ENCODE data around the gene AGPS. TPM values are rescaled to one million over a fixed set of nuclear protein-coding genes. Genes with fewer than 3 reads are reported as not detected.

Gene AGPS
- total RNA-seq, 6 experiments from 2014 or later, result 36.0 to 47.6 (median 43.1) TPM

DNA sequence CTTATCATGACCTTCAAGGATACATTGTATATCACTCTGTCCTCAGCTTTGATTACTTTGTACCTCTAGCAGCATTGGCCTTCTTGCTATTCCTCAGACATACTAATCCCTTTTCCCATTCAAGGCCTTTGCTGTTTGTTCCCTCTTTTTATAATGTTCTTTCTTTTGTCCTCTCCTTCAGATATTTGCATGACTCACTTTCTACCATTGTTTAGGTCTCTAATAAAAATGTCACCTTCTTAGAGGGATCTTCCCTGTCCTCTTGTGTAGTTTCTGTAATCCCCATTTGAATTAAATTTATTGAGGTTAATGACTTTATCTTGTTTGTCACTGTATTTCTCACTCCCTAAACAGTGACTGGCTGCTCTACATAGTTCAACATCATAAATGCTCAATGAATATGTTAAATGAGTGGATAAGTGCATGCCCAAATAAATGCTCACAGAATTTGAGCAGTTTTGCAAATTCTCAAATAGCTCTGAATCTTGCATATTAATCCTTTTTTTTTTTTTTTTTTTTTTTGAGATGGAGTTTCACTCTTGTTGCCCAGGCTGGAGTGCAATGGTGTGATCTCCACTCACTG is 135.9 kb downstream of the AGPS start:
- TF ChIP-seq, protein P1, sequence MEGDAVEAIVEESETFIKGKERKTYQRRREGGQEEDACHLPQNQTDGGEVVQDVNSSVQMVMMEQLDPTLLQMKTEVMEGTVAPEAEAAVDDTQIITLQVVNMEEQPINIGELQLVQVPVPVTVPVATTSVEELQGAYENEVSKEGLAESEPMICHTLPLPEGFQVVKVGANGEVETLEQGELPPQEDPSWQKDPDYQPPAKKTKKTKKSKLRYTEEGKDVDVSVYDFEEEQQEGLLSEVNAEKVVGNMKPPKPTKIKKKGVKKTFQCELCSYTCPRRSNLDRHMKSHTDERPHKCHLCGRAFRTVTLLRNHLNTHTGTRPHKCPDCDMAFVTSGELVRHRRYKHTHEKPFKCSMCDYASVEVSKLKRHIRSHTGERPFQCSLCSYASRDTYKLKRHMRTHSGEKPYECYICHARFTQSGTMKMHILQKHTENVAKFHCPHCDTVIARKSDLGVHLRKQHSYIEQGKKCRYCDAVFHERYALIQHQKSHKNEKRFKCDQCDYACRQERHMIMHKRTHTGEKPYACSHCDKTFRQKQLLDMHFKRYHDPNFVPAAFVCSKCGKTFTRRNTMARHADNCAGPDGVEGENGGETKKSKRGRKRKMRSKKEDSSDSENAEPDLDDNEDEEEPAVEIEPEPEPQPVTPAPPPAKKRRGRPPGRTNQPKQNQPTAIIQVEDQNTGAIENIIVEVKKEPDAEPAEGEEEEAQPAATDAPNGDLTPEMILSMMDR (IDR thresholded peaks at IDR 0.05), result no peak
- Mint-ChIP-seq H3K4me3 (no peak overlapping the region), H3K27me3 (ENCODE audit: insufficient read depth) (no peaks in the 10 kb centered on the region), H3K4me1 (ENCODE audit: low read depth) (no peaks in the 10 kb centered on the region), H3K27ac (no peak overlapping the region), H3K9me3 (no peaks in the 10 kb centered on the region), H3K36me3 (ENCODE audit: low read depth) (no peaks in the 10 kb centered on the region)
- no peak for DNase-seq

DNA sequence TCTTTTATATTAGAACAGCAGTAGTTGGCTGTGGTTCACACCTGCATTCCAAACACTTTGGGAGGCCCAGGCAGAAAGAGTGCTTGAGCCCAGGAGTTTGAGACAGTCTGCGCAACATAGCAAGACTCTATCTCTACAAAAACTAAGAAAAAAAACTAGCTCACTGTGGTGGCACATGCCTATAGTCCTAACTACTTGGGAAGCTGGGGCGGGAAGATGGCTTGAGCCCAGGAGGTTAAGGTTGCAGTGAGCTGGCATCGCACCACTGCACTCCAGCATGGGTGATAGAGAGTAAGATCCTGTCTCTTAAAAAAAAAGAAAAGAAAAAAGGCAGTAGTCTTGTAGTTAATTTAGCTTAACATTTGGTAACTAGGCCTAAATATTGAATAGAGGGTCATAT is 136.6 kb downstream of the AGPS start:
- H3K36me3 Mint-ChIP-seq (ENCODE audit: low read depth), result no peaks in the 10 kb centered on the region
- no peaks in the 10 kb centered on the region for H3K9me3 Mint-ChIP-seq
- no peak for DNase-seq
- TF ChIP-seq, protein P1 (IDR thresholded peaks at IDR 0.05), result no peak
- H3K4me3 Mint-ChIP-seq, result no peak overlapping the region
- no peaks in the 10 kb centered on the region for H3K4me1 Mint-ChIP-seq (ENCODE audit: low read depth)
- no peaks in the 10 kb centered on the region for H3K27me3 Mint-ChIP-seq (ENCODE audit: insufficient read depth)
- no peak overlapping the region for H3K27ac Mint-ChIP-seq

DNA sequence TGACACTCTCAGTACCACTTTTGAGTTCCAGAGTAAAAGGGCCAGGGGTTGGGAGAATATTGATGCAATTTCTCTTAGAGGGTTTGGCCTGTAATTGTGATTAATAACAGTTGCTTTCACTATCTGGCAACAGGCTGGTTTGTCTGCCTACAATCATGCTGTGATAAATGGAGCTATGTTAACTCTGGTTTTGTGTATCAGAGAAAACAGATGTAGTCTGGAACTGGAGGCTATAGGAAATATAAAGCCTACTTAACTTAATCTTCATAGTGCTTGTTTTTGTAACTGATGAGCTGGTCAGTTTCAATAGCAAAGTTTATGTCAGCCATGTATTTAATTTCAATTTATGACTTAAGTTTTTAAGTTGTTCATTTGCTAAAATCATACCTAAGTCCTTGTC is 138.0 kb downstream of the AGPS start:
- no peak overlapping the region for H3K27ac Mint-ChIP-seq
- TF ChIP-seq, protein P1 (IDR thresholded peaks at IDR 0.05), result no peak
- no peak for DNase-seq
- H3K27me3 Mint-ChIP-seq (ENCODE audit: insufficient read depth), result no peaks in the 10 kb centered on the region
- H3K36me3 Mint-ChIP-seq (ENCODE audit: low read depth), result no peaks in the 10 kb centered on the region
- no peaks in the 10 kb centered on the region for H3K4me1 Mint-ChIP-seq (ENCODE audit: low read depth)
- no peaks in the 10 kb centered on the region for H3K9me3 Mint-ChIP-seq
- H3K4me3 Mint-ChIP-seq, result no peak overlapping the region

DNA sequence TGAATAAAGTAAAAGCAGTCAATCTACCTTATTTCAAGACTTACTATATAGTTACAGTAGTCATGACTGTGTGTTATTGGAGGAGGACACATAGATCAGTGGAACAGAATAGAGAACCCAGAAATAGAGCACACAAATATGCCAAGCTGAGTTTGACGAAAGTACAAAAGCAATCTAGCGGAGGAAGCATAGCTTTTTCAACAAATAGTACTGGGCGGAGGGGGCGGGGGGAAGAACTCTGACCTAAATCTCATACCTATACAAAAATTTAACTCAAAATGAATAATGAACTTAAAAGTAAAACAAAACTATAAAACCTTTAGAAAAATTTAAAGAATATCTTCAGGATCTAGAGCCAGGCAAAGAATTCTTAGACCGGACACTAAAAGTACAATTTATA is 139.1 kb downstream of the AGPS start:
- H3K4me3 Mint-ChIP-seq, result no peak overlapping the region
- H3K4me1 Mint-ChIP-seq (ENCODE audit: low read depth), result no peaks in the 10 kb centered on the region
- H3K27me3 Mint-ChIP-seq (ENCODE audit: insufficient read depth), result no peaks in the 10 kb centered on the region
- no peak for DNase-seq
- TF ChIP-seq, protein P1 (IDR thresholded peaks at IDR 0.05), result no peak
- no peaks in the 10 kb centered on the region for H3K9me3 Mint-ChIP-seq
- no peak overlapping the region for H3K27ac Mint-ChIP-seq
- H3K36me3 Mint-ChIP-seq (ENCODE audit: low read depth), result no peaks in the 10 kb centered on the region

DNA sequence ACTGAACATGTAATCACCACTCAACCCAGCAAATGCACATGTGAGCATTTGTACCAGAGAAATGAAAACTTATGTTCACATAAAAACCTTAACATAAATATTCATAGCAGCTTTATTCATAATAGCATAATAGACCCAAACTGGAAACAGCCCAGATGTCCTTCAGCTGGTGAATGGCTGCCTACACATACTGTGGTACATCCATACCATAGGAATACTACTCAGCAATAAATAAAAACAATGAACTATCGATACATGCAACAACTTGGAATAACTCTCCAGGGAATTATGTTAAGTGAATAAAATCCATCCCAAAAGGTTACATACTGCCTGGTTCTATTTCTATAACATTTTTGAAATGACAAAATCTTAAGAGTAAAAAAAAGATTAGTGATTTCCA is 140.0 kb downstream of the AGPS start:
- no peaks in the 10 kb centered on the region for H3K27me3 Mint-ChIP-seq (ENCODE audit: insufficient read depth)
- no peaks in the 10 kb centered on the region for H3K36me3 Mint-ChIP-seq (ENCODE audit: low read depth)
- no peak overlapping the region for H3K27ac Mint-ChIP-seq
- no peaks in the 10 kb centered on the region for H3K9me3 Mint-ChIP-seq
- TF ChIP-seq, protein P1 (IDR thresholded peaks at IDR 0.05), result no peak
- no peaks in the 10 kb centered on the region for H3K4me1 Mint-ChIP-seq (ENCODE audit: low read depth)
- H3K4me3 Mint-ChIP-seq, result no peak overlapping the region
- DNase-seq, result no peak

DNA sequence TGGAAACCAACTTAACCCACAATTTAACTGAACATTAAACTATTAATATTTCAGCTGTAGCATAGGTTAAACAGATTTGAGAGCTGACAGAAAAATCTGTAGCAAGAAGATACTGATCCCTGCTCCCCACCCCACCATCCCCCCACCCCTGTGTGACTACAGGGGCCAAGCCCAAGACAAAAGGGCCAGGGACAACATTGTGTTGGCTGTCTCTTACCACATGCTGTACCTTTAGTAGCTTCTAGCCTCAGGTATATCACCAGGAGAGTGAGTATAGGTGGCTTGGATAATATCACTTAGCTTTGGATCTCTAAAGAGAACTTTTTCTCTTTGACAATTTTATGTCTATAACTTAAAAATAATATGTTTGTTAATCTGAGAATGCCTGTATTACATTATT is 140.7 kb downstream of the AGPS start:
- H3K27ac Mint-ChIP-seq, result no peak overlapping the region
- no peaks in the 10 kb centered on the region for H3K36me3 Mint-ChIP-seq (ENCODE audit: low read depth)
- H3K4me1 Mint-ChIP-seq (ENCODE audit: low read depth), result no peaks in the 10 kb centered on the region
- no peak for DNase-seq
- no peaks in the 10 kb centered on the region for H3K27me3 Mint-ChIP-seq (ENCODE audit: insufficient read depth)
- TF ChIP-seq, protein P1 (IDR thresholded peaks at IDR 0.05), result no peak
- no peak overlapping the region for H3K4me3 Mint-ChIP-seq
- no peaks in the 10 kb centered on the region for H3K9me3 Mint-ChIP-seq

Measured in HFFc6 (cell line).